PC-3 (cell line): Measurements from ENCODE around the gene PARK7.
"Not testable (repeated sequence)": the region's sequence is repeated elsewhere in the genome, so short reads cannot be mapped to it uniquely, and the experiment has no call there.

ENCODE experiments used
- CTCF ChIP-seq: fragments of 300-600 bp; sonication (generic); conservative IDR thresholded peaks from 2 replicates; pipeline ENCODE4 v1.5.1; 2017; ENCODE audit warnings: antibody characterized with exemption, low read depth, mild to moderate bottlenecking, low read length
- EZH2phosphoT487 ChIP-seq: fragments of 300-600 bp; sonication (generic); IDR thresholded peaks from 2 replicates; pipeline ENCODE4 v1.6.1; 2018; ENCODE audit warnings: mild to moderate bottlenecking, antibody characterized with exemption, low read length, borderline replicate concordance

GRCh38 chr1:7952791-7953190, 8.7 kb upstream of the PARK7 start:
- not testable (repeated sequence) for TF ChIP-seq EZH2phosphoT487, CTCF
